Stimulated activated effector memory CD8-positive, alpha-beta T cell treated with anti-CD3 and anti-CD28 coated beads, Interleukin-12 subunit alpha, Interleukin-12 subunit beta, amount 100 ng/mL, for 72 hours (primary cell): ENCODE data around the gene FN3K.
A peak's percentile ranks its signal among the peaks of the same experiment; 100 is the strongest.

ENCODE experiments used
- ATAC-seq: fragments of 150-1000 bp; cut with Tn5 transposase; 2 replicates; pipeline ENCODE4 v1.10.0; 2021
- DNase-seq, 2 donors: peaks; one replicate each; pipeline ENCODE4 v3.0.0; 2021 to 2022; ENCODE audit warnings: low spot score in 2 of 2
- H3K27ac Mint-ChIP-seq: one replicate; pipeline ENCODE4 v1.8.0; 2022; ENCODE audit warnings: mild to moderate bottlenecking, mixed read lengths
- H3K36me3 Mint-ChIP-seq: one replicate; pipeline ENCODE4 v1.8.0; 2022; ENCODE audit warnings: mild to moderate bottlenecking, mixed read lengths
- H3K4me1 Mint-ChIP-seq: one replicate; pipeline ENCODE4 v1.8.0; 2022; ENCODE audit warnings: mixed read lengths
- H3K4me3 Mint-ChIP-seq: one replicate; pipeline ENCODE4 v1.8.0; 2022; ENCODE audit warnings: mild to moderate bottlenecking, mixed read lengths
- H3K9me3 Mint-ChIP-seq: one replicate; pipeline ENCODE4 v1.8.0; 2022; ENCODE audit warnings: mixed read lengths

FN3K gene

DNA sequence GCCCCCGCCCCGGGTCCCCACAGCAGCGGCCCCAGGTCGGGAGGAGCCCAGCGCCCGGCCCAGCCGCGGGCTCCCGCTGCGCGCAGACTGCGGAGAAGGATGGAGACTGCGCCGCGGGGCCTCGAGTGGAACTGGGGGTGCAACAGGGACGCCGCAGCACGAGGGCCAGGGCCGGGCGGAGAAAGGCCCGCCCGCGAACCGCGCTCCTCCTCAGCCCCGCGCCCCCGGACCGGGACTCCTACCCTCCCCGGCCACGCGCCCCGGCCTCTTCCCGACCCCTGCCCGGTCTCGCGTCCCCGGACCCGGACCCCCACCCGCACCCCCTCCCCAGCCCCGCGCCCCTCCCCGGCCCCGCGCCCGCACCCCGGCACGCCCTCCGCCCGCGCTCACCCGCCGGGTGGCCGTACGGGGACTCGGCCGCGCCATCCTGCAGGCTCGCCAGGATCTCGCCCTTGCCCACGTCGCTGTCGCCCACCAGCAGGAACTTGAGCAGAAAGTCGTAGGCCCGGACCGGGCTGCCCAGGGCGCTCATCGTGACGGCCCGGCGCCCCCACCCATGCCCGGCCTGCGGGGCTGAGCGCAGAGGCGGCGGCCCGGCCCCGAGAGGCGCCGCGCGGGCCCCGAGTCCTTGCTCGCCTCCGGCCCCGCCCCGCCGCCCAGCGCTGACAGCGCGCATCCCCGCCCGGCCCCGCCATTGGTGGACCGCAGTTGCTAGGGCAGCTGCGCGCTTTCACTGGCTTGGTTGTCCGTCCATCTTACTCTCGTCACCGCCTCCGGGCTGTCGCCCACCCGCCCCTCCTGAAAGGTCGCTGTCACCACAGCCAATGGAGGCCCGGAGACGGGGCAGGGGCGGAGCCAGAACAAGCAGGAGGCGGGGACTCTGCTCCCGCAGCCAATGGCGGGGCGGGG is 37.1 kb upstream of the FN3K start, which contains the start of gene RAB40B:
RAB40B (minus strand) TSS at position 634 of the 909 bp plus-strand sequence; CDS start at position 532, 102 bp downstream.
- no peaks in the 10 kb centered on the region for H3K36me3 Mint-ChIP-seq
- peak within 1 kb of the TSS; percentile 70 for H3K4me3 Mint-ChIP-seq
- peak; percentile 91 to 97 for DNase-seq
- peaks cover 6% of the 10 kb centered on the region for H3K9me3 Mint-ChIP-seq
- no peak within 1 kb of the TSS for H3K27ac Mint-ChIP-seq
- H3K4me1 Mint-ChIP-seq = peaks cover 5% of the 10 kb centered on the region
- peak; percentile 98 for ATAC-seq

DNA sequence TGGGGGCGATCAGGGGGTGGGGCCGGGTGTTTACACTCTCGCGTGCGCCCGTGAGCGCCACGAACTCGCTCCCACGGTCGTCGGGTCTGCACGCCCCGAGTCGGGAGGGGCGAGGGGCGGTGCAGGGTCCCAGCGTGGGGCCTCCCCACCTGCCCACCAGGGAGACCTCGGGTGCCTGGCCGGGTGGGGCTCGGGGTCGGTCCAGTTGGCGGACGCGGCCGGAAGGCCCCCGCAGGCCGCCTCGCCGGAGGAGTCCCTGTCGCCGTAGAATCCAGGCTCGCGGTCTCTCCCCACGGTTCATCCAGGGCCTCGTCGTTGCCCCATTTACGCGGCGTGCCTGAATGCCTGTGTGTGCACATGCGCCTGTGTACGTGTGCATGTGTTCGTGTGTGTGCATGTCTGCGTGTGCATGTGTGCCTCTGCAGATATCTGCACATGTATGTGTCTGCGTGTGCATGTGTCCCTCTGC is 36.4 kb upstream of the FN3K start:
- no peak overlapping the region for H3K27ac Mint-ChIP-seq
- no peaks in the 10 kb centered on the region for H3K36me3 Mint-ChIP-seq

GRCh38 chr17:82699551-82699950 is 35.9 kb upstream of the FN3K start:
- H3K36me3 Mint-ChIP-seq = no peaks in the 10 kb centered on the region
- no peak for ATAC-seq
- H3K4me3 Mint-ChIP-seq = peak overlapping the region; percentile 70
- H3K27ac Mint-ChIP-seq = no peak overlapping the region
- peaks cover 3% of the 10 kb centered on the region for H3K9me3 Mint-ChIP-seq
- DNase-seq = no peak
- peaks cover 5% of the 10 kb centered on the region for H3K4me1 Mint-ChIP-seq

More for the DNA sequence above, 36.4 kb upstream of the FN3K start:
- Mint-ChIP-seq H3K4me3 (peak overlapping the region; percentile 70), H3K4me1 (peaks cover 5% of the 10 kb centered on the region), H3K9me3 (peaks cover 6% of the 10 kb centered on the region)
- ATAC-seq (no peak), DNase-seq (no peak)

DNA sequence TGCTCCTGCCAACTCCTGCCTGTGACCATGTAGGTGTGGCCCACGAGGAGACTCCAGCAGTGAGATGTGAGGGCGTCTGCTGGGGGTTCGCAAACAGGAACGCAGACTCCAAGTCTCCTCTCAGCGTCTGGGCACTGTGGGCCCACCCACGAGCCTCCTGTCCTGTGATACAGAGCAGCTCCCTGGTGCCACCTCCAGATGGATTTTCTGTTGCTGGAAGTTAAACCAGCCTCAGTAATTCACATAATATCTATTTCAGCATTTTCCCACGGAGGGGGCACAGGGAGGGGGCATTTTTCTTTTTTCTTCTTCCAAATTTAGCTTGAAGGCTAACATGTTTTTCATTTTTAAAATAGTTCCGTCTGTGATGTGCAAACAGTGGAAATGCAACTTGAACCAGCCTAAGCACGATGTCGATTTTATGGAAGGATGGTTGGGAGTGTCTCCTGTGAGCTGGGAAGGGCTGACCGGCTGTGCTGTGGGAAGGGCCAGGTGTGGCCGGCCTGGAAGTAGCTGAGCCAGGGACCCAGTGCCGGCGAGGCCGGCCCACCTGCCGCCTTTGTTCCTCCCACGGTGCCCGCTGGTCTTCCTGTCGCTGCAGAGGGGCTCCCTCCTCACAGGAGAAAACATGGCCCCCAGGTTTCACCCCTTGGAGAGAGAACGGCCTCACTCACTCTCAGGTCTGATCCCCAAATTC is 33.0 kb upstream of the FN3K start:
- no peak overlapping the region for H3K4me3 Mint-ChIP-seq
- no peaks in the 10 kb centered on the region for H3K36me3 Mint-ChIP-seq
- H3K27ac Mint-ChIP-seq = no peak overlapping the region
- no peaks in the 10 kb centered on the region for H3K9me3 Mint-ChIP-seq
- ATAC-seq (no peak), DNase-seq (no peak)
- H3K4me1 Mint-ChIP-seq = peaks cover 5% of the 10 kb centered on the region

GRCh38 chr17:82703036-82703745 is 32.2 kb upstream of the FN3K start:
- Mint-ChIP-seq H3K4me1 (peaks cover 11% of the 10 kb centered on the region), H3K27ac (no peak overlapping the region), H3K36me3 (no peaks in the 10 kb centered on the region), H3K9me3 (no peaks in the 10 kb centered on the region), H3K4me3 (no peak overlapping the region)
- DNase-seq (no peak), ATAC-seq (no peak)

GRCh38 chr17:82703935-82704865 is 31.2 kb upstream of the FN3K start:
- Mint-ChIP-seq H3K4me3 (no peak overlapping the region), H3K36me3 (no peaks in the 10 kb centered on the region), H3K9me3 (no peaks in the 10 kb centered on the region), H3K27ac (no peak overlapping the region), H3K4me1 (peaks cover 9% of the 10 kb centered on the region)
- no peak for ATAC-seq
- no peak for DNase-seq

- Mint-ChIP-seq H3K27ac (no peak overlapping the region), H3K36me3 (no peaks in the 10 kb centered on the region), H3K4me1 (peaks cover 6% of the 10 kb centered on the region), H3K4me3 (no peak overlapping the region), H3K9me3 (no peaks in the 10 kb centered on the region)
- no peak for ATAC-seq
- no peak for DNase-seq
Measured at GRCh38 chr17:82704886-82705285, 30.5 kb upstream of the FN3K start.

- no peaks in the 10 kb centered on the region for H3K9me3 Mint-ChIP-seq
- DNase-seq (no peak), ATAC-seq (no peak)
- H3K36me3 Mint-ChIP-seq = no peaks in the 10 kb centered on the region
- H3K27ac Mint-ChIP-seq = no peak overlapping the region
- H3K4me1 Mint-ChIP-seq = peaks cover 6% of the 10 kb centered on the region
- no peak overlapping the region for H3K4me3 Mint-ChIP-seq
Measured at GRCh38 chr17:82705756-82706155, 29.7 kb upstream of the FN3K start.

DNA sequence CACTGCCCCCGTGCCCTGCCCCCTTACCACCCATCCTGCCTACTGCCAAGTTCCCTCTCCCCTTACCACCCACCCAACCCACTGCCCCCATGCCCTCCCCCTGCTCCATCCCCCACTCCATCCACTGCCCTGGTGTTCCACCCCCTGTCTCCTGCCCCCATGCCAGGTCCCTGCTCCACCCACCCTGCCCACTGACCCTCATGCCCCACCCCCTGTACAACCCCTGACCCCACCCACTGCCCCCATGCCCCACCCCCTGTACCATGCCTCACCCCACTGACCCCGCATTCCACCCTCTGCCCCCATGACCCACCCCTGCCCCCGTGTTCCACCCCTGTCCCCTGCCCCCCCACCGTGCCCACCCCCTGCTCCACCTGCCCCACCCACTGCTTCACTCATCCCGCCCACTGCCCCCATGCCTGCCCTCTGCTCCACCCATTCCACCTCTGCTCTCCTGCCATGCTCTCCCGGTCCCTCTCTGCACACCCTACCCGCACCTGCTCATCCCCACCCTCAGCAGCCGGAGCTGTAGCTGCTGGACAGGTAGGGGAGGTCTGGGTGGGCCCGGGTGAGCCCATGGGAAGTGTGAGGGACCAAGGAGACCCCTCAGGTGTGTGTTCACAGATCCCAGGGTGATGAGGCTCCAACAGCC is 26.3 kb upstream of the FN3K start:
- no peak overlapping the region for H3K4me3 Mint-ChIP-seq
- no peak overlapping the region for H3K27ac Mint-ChIP-seq
- ATAC-seq = no peak
- no peaks in the 10 kb centered on the region for H3K9me3 Mint-ChIP-seq
- DNase-seq = no peak
- no peaks in the 10 kb centered on the region for H3K36me3 Mint-ChIP-seq
- H3K4me1 Mint-ChIP-seq = peaks cover 6% of the 10 kb centered on the region

DNA sequence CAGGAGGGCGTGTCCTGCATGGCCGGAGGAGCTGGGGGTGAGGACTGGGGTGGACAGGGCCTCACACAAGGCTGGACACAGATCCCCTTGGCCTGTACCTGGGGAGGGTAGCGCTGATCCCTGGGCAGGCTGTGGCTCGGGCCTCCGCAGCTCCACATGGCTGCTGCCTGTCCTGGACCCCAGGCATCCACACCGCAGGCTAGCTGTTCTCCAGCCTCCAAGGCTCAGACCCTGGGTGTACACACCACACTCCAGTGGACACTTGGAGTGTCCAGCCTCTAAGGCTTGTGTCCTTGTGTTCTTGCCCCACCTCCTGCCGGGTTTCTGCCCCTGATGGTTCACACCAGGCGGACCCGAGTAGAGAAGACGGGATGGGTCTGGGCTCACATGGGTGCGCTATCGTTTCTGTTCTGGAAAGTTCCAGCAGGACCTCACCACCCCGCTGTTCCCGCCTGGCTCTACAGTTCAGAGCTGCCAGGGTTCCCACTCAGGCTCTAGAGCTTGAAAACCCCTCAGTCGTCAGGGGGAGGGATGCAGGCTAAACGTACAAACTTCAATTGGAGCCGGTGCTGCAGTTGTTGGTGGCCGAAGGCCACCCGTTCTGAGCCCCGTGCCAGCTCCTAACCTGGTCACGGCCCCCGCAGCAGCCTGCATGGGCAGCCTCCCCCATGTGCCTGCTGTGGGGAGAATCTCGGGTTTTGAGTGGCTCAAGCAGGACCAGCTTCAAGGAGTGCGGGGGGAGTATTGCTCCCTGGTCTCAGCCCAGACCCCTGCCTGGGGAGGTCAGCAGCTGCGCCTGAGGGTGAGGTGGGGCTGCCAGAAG is 25.5 kb upstream of the FN3K start:
- Mint-ChIP-seq H3K27ac (no peak overlapping the region), H3K4me1 (peaks cover 6% of the 10 kb centered on the region), H3K36me3 (no peaks in the 10 kb centered on the region), H3K9me3 (no peaks in the 10 kb centered on the region), H3K4me3 (no peak overlapping the region)
- ATAC-seq = no peak
- no peak for DNase-seq

GRCh38 chr17:82710499-82711232 is 24.7 kb upstream of the FN3K start:
- ATAC-seq (no peak), DNase-seq (no peak)
- no peaks in the 10 kb centered on the region for H3K36me3 Mint-ChIP-seq
- no peak overlapping the region for H3K4me3 Mint-ChIP-seq
- H3K4me1 Mint-ChIP-seq = peaks cover 9% of the 10 kb centered on the region
- no peak overlapping the region for H3K27ac Mint-ChIP-seq
- H3K9me3 Mint-ChIP-seq = no peaks in the 10 kb centered on the region

GRCh38 chr17:82713071-82713723 is 22.2 kb upstream of the FN3K start:
- ATAC-seq = no peak
- peaks cover 22% of the 10 kb centered on the region for H3K4me1 Mint-ChIP-seq
- DNase-seq = no peak
- no peak overlapping the region for H3K4me3 Mint-ChIP-seq
- no peaks in the 10 kb centered on the region for H3K9me3 Mint-ChIP-seq
- H3K36me3 Mint-ChIP-seq = peaks cover 16% of the 10 kb centered on the region
- H3K27ac Mint-ChIP-seq = no peak overlapping the region
